NCI-H69 (cell line): Measurements from ENCODE around the gene SMOC1.
A peak's percentile ranks its signal among the peaks of the same experiment; 100 is the strongest.
"Not testable (repeated sequence)": the region's sequence is repeated elsewhere in the genome, so short reads cannot be mapped to it uniquely, and the experiment has no call there.

Experiments used
- DNase-seq: peaks from one replicate; lab custom pipeline; 2025; lab: John Stamatoyannopoulos, UW

SMOC1 gene

DNA sequence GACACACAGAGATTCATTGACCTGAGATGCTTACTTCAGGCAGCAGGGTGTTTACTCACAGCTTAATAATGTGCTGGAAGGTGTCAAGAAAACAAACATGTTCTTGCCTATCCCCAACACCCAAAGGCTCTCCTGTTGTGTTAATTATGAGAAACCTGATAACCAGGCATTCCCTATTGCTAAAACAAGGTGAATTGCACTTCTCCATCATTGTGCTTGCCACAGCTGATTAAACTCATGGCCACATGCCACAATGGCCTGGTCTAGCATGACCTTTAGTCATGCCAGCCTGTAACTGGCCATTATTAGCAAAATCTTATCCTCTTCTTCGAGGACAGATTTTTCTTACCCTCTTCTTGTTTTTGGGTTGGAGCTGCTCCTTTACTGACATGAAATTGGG is 21.4 kb downstream of the SMOC1 start:
- peak; percentile 64 for DNase-seq

DNA sequence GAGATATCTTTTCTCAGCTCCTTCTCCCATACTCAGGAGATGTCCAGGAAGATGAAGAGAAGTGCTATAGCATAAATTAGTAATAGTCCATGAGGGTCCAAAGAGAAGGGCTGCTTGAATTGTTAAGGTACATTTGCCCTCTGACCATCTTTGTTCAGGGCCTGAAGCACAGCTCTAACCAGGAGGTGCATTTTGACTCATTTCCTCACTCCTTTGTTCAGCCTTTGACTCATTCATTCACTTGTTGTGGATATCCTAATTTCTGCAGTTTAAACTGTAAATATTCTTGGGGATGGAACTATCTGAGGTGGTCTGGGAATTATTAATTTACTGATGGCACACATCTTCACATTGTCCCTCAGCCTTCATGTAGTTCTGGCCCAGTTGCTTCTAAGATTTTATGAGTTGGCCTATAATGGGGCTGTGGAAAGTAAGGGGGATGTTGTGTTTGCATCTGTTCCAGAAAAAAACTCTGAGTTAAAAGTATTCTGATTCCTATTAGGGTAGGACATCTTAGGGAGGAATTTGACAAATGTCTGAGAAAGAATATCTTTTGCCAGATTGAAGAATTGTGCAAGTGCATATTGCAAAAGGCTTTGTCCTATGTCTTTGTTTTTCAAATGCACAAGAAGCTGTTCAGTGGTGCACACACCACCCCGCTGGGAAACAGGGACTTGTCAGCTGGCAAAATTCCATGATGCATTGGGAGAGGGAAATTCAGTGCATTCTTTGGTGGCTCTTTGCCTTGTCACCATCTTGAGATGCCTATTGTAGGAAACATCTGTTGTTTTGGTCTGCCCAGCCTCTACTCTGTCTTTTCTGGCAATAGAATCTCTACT is 22.1 kb downstream of the SMOC1 start:
- peak; percentile 32 for DNase-seq

DNA sequence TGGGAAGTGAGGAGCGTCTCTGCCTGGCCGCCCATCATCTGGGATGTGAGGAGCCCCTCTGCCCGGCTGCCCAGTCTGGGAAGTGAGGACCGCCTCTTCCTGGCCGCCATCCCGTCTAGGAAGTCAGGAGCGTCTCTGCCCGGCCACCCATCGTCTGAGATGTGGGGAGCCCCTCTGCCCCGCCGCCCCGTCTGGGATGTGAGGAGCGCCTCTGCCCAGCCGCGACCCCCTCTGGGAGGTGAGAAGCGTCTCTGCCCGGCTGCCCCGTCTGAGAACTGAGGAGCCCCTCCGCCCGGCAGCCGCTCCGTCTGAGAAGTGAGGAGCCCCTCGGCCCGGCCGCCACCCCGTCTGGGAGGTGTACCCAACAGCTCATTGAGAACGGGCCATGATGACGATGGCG is 23.8 kb downstream of the SMOC1 start:
- DNase-seq, result not testable (repeated sequence)

DNA sequence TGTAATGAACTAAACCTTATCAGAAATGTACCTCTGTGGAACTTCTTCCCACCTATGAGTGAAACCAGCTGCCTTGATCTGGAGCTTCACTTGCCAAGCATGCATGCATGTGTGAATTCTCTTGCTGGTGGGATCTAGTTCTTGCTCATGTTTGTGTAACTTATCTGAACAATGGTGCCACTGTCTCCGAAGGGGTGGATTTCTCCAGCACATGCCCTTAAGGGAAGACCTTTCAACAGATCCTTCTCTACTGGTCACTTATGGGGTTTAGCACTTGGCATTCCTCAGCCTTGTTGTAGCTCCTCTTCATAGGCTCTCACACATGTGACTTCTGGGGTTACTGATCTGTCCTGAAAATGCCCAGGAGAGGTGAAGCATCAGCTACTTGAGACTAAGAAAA is 25.0 kb downstream of the SMOC1 start:
- DNase-seq, result no peak

DNA sequence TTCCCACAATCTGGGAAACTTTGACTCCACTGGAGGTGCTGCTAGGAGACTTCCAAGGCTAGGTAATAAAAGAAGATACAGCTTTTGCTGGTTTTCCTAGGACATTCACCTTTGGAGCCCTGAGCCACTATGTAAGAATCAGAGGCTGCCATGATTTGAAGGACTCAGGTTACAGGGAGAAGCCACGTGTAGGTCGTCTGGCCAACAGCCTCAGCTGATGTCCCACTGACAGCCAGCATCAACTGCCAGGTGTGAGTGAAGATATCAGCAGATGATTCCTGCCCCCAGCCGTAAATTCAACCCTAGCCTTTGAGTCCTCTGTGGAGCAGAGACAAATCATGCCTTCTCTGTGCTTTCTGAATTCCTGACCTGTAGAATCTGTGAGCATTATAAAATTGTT is 27.0 kb downstream of the SMOC1 start:
- DNase-seq, result no peak

DNA sequence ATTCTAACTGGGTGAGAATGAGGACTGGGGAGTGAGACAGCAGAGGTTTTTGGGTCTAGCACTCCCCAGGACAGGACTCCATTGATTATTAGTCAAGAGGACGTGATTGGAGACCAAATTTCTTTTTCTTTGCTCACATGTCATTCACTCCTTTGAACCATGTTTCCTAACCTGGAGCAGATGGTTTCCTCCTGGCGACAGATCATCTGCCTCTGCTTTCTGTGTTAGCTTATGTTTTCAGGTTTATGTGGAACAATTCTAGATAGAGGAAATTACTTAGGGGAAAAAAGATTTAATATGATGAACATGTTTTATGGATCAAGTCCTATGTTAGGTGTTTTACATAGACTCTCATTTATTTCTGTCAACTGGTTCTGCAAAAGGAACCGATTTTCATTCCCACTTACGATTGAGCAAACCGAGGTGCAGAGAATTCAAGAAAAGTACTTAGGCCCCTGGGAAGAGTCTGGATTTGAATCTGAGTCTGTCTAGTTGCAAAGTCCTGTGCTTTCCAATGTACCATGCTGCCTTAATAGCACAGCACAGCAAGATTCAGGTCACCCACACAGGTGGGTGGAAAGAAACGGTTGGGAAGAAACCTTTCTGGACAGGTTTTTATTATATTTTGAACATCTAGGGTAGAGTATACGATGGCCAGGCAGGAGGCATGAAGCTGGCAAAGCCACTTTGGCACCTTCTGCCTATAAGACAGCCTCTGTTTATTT is 30.8 kb downstream of the SMOC1 start:
- no peak for DNase-seq

DNA sequence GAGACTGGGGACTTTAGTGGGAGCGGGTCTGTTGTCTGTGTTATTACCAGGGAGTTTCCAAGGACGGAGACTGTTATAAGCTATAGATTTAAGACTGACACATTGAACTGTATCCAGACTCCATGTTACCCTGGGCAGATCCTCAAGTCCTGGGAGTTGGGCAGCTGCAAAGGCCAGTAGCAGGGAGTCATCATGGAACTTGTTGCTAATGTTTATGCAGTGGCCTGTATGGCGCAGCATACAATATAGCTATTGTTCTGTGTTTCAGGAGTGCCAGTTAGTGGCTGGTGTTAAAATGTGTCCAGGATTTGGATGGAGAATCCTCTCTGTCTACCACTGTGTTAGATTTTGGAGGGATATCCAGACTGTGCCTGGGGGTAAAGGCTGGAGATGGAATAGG is 31.7 kb downstream of the SMOC1 start:
- no peak for DNase-seq

DNA sequence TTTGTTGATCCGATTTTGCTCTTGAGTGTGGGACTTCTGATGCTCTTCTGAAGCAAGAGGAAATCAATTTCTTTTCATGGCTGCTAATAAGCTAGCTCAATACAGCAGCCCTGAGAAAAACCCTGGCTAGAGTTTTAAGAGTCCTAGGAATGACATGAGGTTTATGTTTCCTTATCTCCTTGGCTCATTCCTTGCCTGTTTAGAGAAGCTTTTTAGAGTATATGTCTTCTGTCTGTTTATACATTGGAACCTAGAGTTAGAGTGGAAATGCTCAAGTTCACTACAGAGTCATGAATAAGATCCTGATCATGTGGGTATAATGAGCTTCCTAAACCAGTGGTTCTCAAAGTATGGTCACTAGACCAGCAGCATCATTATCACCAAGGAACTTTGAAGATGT is 34.5 kb downstream of the SMOC1 start:
- no peak for DNase-seq

DNA sequence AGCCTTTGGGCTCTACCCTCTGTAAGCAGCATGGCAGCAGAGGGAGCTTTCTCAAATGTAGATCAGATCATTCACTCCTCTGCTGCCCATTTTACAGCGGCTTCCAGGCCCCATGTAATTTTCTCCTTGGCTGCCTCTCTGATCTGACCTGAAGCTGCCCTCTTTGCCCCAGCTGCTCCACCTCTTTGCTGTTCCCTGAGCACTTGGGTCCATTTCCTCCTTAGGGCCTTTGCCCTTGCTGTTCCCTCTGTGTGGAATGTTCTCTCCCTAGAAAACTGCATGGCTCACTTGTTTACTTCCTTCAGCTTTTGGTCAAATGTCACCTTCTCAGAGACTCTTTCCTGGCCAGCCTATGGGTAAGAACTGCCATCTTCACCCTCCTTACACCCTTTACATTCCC is 37.2 kb downstream of the SMOC1 start:
- no peak for DNase-seq

DNA sequence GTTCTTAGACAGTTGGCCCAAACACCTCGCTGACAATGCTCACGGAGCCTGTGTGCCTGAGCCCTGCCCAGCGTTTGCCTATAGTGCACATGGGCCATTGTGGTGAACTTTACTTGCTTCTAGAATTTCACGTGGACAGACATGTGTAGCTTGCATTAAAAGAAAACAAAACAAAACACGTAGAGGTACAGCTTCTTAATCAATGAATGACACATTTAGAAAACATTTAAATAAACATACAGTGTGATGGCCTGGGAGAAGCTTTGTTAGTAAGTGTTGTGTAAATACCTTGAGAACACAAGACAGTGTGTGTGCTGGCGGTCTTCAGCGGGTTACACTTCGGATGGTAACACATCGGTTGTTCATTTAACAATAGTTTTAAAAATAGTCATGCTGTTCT is 38.1 kb downstream of the SMOC1 start:
- no peak for DNase-seq

DNA sequence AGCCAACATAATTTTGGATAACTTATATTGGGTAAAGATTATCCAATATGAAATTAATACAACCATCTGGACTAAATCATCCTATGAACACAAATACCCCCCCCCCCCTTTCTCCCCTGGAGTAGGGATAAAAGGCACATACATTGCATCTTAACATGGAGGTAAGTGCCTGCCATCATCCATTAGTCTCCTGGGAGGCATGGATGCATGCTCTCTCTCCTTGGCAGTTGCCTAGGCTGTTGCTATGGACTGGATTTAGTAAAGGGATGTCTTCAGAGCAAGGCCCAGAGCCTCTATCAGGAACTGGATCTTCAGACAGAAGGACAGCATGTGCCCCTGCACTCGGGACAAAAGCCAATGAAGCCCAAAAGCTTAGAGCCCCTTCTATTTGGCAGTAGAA is 40.6 kb downstream of the SMOC1 start:
- no peak for DNase-seq

DNA sequence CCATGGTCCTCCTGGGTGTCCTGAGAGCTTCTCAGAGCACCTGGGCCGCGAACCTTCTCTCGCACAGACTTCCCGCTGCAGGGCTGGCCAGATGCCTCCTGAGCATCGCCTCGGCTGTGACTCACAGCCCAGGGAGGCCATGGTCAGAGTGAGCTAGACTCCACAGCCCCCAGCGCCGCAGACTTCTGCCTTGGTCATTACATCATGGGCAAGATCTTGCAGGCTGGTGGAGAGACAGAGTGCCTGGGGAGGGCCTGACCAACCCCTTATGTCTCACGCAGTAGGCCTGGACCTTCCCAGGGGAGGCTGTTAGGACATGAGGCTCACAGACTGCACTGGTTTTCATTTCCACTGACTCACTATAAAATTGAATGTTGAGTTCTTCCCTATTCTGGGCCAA is 41.8 kb downstream of the SMOC1 start:
- no peak for DNase-seq

DNA sequence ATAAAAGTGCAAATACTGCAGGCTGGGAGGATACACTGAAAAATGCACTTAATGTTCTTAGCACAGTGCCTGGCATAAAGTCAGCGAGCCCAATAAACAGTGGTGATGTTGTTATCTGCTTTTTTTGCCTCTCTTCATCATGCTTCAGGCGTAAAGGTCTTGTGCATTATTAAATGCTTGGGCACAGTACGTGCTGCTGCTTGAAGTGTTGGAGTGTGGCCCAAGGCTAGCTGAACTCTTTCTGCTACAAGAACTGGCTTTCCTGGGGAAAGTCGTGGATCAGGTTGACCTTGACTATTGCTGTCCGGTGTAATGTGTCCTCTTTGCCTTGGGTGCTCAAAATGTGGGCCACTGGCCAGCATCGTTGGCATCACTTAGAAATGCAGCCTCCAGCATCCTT is 43.0 kb downstream of the SMOC1 start:
- no peak for DNase-seq

DNA sequence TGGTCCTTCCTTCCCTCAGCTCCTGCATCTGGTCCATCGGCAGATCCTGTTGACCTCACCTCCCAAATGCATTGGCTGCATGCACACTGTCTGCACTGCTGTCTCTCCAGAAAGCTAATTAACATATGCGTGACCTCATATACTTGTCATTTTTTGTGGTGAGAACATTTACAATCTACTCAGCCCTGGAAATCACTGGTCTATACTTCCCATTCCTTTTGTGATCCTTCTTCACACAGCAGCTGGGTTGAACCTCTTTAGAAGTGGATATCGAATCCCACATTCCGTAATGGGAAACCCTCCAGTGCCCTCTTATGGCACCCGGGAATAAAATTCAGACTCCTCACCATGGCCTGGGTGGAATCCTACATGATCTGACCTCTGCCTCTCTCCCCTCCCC is 45.0 kb downstream of the SMOC1 start:
- DNase-seq, result peak; percentile 22

DNA sequence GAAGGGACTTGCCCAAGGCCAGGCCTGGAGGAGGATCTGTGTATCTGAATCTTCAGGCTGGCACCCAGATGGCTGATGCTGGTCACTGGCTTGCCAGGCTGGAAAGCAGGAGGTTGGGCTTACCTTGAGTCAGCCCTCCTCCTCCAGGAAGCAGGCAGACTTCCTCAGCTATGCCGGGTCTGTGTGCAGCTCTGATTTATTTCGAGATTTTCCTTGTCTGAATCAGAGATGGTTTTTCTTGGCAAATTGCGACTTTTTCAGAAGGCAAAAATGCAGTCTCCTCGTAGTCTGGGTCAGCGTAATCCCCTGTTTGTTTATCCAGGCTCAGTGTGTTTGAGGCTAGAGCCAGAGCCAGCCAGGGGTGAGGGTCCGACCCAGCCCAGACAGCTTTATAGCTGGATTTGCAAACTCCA is 48.9 kb downstream of the SMOC1 start:
- DNase-seq, result no peak

DNA sequence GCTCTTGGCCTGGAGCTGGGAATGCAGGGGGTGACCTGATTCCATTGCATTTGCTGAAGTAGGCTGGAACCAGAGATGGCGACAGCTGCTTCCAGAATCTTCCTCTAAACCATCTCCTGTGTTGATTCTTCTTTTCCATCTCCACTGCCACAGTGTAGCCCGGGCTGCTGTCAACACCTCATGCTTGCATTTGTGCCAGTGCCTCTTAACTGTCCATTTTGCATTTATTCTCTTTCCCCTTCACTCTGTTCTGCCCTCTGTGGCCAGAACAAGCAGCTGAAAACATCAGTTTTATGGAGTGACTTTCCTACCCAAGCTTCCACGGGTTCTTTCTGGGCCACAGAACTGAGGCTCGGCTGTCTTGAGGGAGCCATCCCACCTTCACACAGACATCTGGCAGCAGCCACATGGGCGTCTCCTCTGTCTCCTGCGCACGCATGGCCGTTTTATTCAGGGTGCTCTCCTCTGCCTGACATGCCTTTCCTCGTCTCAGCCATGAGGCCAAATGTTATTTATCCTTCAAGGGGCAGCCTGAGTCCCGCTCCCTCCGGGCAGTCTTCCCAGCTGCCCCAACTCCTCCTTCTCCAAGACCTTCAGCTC is 51.7 kb downstream of the SMOC1 start:
- no peak for DNase-seq

DNA sequence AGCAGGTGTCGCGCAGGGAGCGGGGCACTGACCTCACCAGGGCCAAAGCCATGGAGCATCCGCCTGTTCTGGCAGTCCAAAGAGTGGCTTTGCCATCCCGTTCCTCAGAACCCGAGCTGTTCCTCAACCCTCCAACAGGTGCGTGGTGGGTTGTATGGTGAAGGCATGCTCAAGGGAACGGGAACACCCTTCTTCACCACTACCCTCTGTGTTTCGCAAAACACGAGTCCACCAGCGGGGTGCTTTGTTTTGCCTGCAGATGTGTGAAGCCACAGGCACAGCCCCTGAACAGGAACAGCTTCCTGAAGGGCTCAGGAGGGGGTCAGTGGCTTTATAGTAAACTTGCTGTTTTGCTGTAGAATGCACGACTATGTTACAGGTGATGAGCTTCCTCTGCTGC is 52.7 kb downstream of the SMOC1 start:
- no peak for DNase-seq

DNA sequence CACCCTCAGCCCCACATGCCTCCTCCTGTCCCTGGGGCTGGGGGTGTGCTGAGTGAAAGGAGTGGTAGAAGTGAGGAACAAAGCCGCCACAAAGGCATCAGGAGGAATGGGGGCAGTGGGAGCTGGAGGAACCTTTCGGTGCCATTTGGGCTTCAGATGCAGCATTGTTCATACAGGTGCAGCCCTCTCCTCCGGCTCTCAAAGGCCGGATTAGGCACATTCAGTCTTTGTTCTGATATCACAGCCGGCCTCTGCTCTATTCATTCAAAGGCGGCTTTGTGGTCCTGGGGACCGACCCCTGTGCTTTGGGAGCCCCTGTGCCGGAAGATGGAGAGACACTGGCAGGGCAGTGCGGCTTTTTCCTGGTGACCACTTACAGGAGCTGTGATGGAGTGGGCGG is 53.2 kb downstream of the SMOC1 start:
- DNase-seq, result no peak

DNA sequence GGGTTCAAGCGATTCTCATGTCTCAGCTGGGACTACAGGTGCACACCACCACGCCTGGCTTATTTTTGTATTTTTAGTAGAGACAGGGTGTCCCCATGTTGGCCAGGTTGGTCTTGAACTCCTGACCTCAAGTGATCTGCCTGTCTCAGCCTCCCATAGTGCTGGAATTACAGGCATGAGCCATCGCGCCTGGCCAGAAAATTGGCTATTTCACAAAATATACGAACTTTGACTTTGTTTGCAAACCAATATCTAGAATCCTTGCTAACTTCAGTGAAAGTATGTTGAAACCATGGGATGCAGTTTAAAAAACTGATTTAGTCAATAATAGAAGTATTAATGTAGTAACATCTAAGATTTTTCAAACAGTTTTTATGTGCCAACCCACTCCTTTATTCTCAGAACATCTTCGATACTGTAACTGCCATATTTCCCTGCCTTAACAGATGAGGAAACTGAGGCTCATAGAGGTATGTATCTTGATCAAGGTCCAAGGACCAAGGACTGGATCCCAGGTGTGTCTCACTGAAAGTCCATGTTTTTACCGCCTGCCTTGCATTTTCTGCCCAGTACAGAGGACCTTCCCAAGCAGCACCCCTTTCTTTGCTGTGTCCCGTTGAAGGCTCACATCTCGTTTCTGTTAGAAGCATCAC is 54.5 kb downstream of the SMOC1 start:
- DNase-seq, result no peak

DNA sequence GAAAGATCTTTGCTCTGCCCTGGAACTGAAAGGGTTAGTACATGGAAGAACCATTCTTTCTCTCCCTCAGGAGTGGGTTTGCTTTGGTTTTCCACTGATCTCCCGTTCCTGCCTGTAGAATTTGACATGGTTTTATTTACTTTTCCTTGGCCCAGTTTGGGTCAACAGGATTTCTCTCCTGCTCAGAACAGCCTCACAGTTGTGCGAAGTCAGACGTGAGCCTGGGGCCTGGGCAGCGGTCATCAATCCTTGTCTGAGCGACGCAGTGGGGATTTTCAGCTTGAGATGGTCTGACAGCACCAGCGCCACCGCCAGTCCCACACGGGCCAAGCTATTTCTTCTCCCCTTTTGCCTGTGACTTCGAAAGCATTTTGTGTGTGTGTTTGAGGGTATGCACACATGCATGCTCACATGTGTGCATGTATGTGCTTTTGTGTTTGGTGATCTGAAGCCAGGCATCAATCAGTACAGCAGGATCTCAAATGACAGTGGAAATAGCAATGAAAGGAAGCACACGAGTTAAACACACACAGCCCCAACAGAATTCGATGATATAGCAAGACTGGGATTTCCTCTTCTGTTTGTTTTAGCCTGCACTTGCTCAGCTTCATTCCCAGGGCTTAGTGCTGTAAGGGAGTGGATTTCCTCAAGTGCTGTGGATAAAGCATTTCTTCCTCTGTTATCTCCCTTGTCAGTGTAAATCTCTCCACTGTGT is 58.3 kb downstream of the SMOC1 start:
- no peak for DNase-seq

DNA sequence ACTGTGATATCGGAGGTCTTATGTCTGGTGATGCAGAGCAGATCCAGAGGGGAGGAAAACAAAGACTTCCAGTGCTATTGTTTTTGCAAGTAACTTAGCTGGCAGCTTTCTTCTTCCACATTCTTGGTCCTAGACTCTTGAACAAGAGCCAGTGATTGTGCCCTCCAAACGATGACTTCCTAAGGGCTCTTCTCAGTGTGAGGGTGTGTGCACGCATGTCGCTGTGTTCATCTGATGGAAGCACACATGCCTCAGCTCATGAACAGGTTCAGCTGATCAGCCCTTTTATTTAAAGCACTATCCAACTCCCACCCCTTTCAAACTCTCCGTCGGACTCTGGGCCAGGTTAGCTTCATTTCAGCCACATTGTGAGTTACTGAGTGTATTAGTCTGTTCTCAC is 59.5 kb downstream of the SMOC1 start:
- no peak for DNase-seq
